ENCODE data around the gene GNB3. TPM values are rescaled to one million over a fixed set of nuclear protein-coding genes. Genes with fewer than 3 reads are reported as not detected.

GNB3 gene
- total RNA-seq (1 to 10 TPM; 1.3 to 3.3 TPM), polyA plus RNA-seq (1 to 10 TPM; 1.2 to 2.0 TPM)
- long read RNA-seq, donor 1 = 0 reads
- long read RNA-seq, donor 2 = 0 reads
- long read RNA-seq, donor 3 = 0 reads
- long read RNA-seq, donor 4 = 0 reads
- long read RNA-seq, donor 5, partial matches to known transcripts = 0 of 3 reads
- long read RNA-seq, donor 5, other reads (novel, unspliced or antisense) = 0 of 3 reads

- no peaks in the 10 kb centered on the region for H3K27me3 ChIP-seq (ENCODE audit: control insufficient read depth in 3 of 3, insufficient read depth in 3 of 3, low read length in 2 of 3)
- H3K36me3 ChIP-seq (ENCODE audit: control insufficient read depth in 4 of 4, insufficient read depth in 4 of 4, low read length in 4 of 4) = peaks cover 0 to 21% (median 11%) of the 10 kb centered on the region in 4 donors
- WGBS, 2 donors = 69 to 77% methylated on average over 24 of the region's 24 CpGs
- ATAC-seq (ENCODE audit: insufficient read depth, low FRiP score) (no peak), DNase-seq (no peak)
- H3K9ac ChIP-seq (ENCODE audit: insufficient read depth in 1 of 2, low read length in 2 of 2) = no peak within 1 kb of the TSS
- H3K27ac ChIP-seq (ENCODE audit: low read depth in 1 of 2, low read length in 1 of 2) = no peak within 1 kb of the TSS
- no peaks in the 10 kb centered on the region for H3K9me3 ChIP-seq (ENCODE audit: control insufficient read depth in 4 of 4, insufficient read depth in 3 of 4, low read length in 3 of 4)
- no peak for TF ChIP-seq CTCF (IDR thresholded peaks at IDR 0.05; ENCODE audit: control extremely low read depth, extremely low read depth)
- no peaks in the 10 kb centered on the region for H3K4me1 ChIP-seq (ENCODE audit: control insufficient read depth in 5 of 5, insufficient read depth in 5 of 5, low read length in 5 of 5)
- no peak within 1 kb of the TSS for H3K4me3 ChIP-seq
These were observed at the start of gene GNB3 for GRCh38 chr12:6840761-6841515. Gene GNB3 (plus strand): TSS chr12:6840925. CDS start chr12:6841288, 363 bp downstream.

- H3K27ac ChIP-seq (ENCODE audit: low read depth in 1 of 2, low read length in 1 of 2) = peak overlapping the region in 1 of 2 donors; percentile 80
- DNase-seq (no peak), ATAC-seq (ENCODE audit: insufficient read depth, low FRiP score) (no peak)
- H3K9ac ChIP-seq (ENCODE audit: insufficient read depth in 1 of 2, low read length in 2 of 2) = peak overlapping the region; percentile 49 to 61
- H3K4me1 ChIP-seq (ENCODE audit: control insufficient read depth in 5 of 5, insufficient read depth in 5 of 5, low read length in 5 of 5) = peaks cover 0 to 36% (median 16%) of the 10 kb centered on the region in 5 donors
- H3K27me3 ChIP-seq (ENCODE audit: control insufficient read depth in 3 of 3, insufficient read depth in 3 of 3, low read length in 2 of 3) = no peaks in the 10 kb centered on the region
- no peaks in the 10 kb centered on the region for H3K9me3 ChIP-seq (ENCODE audit: control insufficient read depth in 4 of 4, insufficient read depth in 3 of 4, low read length in 3 of 4)
- peaks cover 0 to 18% (median 6%) of the 10 kb centered on the region in 4 donors for H3K36me3 ChIP-seq (ENCODE audit: control insufficient read depth in 4 of 4, insufficient read depth in 4 of 4, low read length in 4 of 4)
- 29 to 61% methylated on average over 13 of the region's 13 CpGs for WGBS, 2 donors
- H3K4me3 ChIP-seq = peak overlapping the region; percentile 18
- TF ChIP-seq CTCF (IDR thresholded peaks at IDR 0.05; ENCODE audit: control extremely low read depth, extremely low read depth) = no peak
These were observed 48.7 kb upstream of the GNB3 start for GRCh38 chr12:6791931-6792520.

GRCh38 chr12:6792522-6793201 is 48.1 kb upstream of the GNB3 start:
- Histone ChIP-seq H3K9ac (ENCODE audit: insufficient read depth in 1 of 2, low read length in 2 of 2) (peak overlapping the region; percentile 49 to 61), H3K27me3 (ENCODE audit: control insufficient read depth in 3 of 3, insufficient read depth in 3 of 3, low read length in 2 of 3) (no peaks in the 10 kb centered on the region), H3K4me1 (ENCODE audit: control insufficient read depth in 5 of 5, insufficient read depth in 5 of 5, low read length in 5 of 5) (peaks cover 0 to 34% (median 16%) of the 10 kb centered on the region in 5 donors), H3K9me3 (ENCODE audit: control insufficient read depth in 4 of 4, insufficient read depth in 3 of 4, low read length in 3 of 4) (no peaks in the 10 kb centered on the region), H3K36me3 (ENCODE audit: control insufficient read depth in 4 of 4, insufficient read depth in 4 of 4, low read length in 4 of 4) (peaks cover 0 to 18% (median 6%) of the 10 kb centered on the region in 4 donors), H3K27ac (ENCODE audit: low read depth in 1 of 2, low read length in 1 of 2) (peak overlapping the region in 1 of 2 donors; percentile 80), H3K4me3 (no peak overlapping the region)
- WGBS, 2 donors = 15 to 17% methylated on average over 12 of the region's 12 CpGs
- no peak for ATAC-seq (ENCODE audit: insufficient read depth, low FRiP score)
- TF ChIP-seq CTCF (IDR thresholded peaks at IDR 0.05; ENCODE audit: control extremely low read depth, extremely low read depth) = no peak
- DNase-seq = peak; percentile 81 to 85 (median 81)

Measured in lung (tissue), 16 donors.